GM12864 (cell line): ENCODE measurements around the gene PVALEF.

Experiments used
- DNase-seq: peaks from one replicate; pipeline ENCODE4 v3.0.0-alpha.2; 2011; ENCODE audit warnings: low read depth
- H3K4me3 ChIP-seq: 2 replicates; pipeline ENCODE4 v1.5.1; 2011; ENCODE audit warnings: mild to moderate bottlenecking, low read depth, low read length, control low read depth
- TF ChIP-seq, protein P1 (sequence below): IDR thresholded peaks from 2 replicates; pipeline ENCODE4 v1.5.1; 2011; ENCODE audit warnings: low read depth, mild to moderate bottlenecking, moderate library complexity, low read length, control low read depth, inconsistent platforms; ENCODE audit errors: missing control alignments

The PVALEF gene

DNA sequence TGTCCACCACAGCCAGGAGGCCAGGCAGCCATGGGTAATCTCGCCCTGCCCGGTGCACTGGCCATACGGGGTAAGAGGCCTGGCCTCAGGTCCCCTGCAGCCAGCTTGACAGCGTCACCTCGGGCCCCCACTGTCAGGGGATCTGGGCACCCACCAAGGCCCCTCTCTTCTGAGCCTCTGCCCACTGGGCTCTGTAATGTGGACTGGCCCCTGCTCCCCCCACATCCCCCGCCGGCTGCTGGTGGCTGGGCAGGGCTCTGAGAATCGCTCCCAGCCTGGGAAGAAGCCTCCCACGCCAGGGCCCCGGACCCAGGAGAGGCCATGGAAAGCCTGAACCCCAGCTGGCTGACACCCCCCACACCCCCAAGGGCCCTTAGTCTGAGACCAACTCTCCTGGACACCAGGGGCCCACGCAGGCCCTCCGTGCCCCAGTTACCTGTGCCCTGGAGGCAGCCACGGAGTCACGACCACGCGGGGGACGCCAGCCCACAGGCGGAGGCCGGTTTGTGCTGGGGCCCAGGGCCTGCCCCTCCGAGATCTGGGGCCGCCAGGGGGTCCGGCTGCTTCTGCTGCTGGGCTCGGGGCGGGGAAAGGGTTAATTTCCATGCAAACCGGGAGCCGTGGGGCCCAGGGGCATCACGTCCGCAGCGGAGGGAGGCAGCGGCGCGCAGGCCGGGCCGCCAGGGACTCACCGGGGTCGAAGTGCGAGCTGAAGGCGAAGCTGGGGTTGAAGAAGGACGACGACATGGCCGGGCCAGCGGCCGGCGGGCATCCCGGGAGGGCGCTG lies at the start of gene PVALEF:
PVALEF (plus strand) TSS at position 262 of the 787 bp plus-strand sequence. CDS start 15,720 bp downstream, outside the sequence.
- no peak within 1 kb of the TSS for H3K4me3 ChIP-seq
- TF ChIP-seq, protein P1, sequence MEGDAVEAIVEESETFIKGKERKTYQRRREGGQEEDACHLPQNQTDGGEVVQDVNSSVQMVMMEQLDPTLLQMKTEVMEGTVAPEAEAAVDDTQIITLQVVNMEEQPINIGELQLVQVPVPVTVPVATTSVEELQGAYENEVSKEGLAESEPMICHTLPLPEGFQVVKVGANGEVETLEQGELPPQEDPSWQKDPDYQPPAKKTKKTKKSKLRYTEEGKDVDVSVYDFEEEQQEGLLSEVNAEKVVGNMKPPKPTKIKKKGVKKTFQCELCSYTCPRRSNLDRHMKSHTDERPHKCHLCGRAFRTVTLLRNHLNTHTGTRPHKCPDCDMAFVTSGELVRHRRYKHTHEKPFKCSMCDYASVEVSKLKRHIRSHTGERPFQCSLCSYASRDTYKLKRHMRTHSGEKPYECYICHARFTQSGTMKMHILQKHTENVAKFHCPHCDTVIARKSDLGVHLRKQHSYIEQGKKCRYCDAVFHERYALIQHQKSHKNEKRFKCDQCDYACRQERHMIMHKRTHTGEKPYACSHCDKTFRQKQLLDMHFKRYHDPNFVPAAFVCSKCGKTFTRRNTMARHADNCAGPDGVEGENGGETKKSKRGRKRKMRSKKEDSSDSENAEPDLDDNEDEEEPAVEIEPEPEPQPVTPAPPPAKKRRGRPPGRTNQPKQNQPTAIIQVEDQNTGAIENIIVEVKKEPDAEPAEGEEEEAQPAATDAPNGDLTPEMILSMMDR = no peak
- no peak for DNase-seq

- H3K4me3 ChIP-seq = no peak overlapping the region
- TF ChIP-seq, protein P1 = no peak
- DNase-seq = no peak
Measured at GRCh38 chr17:81115749-81116464, 49.4 kb upstream of the PVALEF start.

DNA sequence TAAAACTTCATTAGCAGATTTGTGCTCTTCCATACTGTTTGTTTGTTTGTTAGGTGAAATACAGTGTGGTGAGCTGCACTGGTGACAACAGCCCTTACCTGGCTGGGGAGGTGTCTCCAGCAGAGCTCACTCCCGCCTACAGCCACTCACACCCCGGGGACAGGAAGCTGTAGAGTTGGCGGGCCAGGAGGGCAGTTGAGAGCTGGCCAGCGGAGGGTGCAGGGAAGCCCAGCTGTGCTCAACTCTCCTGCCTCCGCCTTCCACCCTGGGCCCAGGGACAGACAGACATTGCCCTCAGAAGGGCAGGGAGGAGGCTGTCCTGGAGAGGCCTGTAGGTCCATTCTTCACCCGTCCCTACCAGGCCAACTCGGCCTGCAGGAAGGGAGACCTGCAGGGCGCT lies 48.6 kb upstream of the PVALEF start:
- no peak for DNase-seq
- H3K4me3 ChIP-seq = no peak overlapping the region
- TF ChIP-seq, protein P1 = no peak

DNA sequence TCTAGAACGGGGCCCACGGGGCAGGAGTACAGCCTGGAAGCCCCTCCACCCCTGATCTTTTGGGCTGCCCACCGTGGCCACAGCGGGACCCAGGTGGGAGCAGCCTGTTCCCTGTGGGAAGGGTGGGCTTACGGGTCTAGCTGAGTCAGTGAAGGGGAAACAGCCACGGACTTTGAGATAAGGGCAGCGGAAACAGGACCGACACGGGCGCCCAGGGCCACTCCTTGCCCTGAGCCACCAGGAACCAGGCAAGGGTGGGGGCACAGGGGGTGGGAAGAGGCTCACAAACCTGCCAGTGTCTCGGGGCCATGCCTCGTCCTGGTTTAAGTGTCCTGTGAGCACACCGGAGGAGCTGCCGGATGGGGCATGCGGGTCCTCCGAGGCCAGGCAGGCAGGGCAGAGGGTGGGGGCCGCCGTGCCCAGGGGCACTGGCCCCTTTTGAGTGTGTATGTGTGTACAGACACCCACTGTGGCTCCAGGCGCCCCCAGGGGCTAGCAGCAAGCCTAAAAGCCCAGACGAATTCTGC lies 47.6 kb upstream of the PVALEF start:
- no peak for DNase-seq
- no peak overlapping the region for H3K4me3 ChIP-seq
- TF ChIP-seq, protein P1 = no peak

DNA sequence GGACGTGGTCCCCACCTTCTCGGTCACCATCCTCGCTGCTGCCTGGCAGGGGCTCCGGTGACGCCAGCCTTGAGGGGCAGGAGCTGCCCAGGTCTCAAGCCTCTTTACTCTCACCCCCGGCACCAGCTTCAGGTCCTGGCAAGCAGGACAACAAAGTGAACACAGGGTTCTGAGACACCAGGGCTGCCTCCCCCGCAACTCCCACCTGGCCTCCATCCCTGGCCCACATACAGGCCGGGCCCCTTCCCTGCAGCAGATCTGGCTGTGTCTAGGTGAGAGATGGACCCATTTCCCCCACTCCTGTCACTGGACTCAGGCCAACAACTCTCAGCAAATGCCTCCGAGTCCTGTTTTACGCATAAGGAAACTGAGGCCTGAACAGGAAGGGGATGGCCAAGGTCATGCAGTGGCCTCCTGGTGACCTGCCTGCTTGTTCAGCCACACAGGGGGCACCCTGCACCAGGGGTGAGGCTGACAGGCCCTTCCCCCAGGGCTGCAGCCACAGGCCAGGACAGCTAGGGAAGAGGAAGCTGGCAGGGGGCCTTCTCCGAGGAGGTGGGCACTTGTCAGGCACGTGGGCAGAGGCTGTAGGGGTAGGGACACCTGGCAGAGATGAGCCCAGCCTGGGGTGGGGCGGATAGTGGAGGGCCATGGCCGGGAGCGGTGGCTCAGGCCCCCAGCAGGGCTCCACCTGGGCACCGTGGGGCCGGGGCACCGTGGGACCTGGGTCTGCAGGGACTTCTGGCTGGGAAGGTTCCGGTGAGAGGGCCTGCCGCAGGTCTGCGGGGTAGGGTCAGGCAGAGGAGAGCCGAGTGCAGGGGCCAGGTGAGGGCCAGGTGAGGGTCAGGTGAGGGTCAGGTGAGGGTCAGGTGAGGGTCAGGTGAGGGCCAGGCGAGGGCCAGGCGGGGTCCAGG lies 46.7 kb upstream of the PVALEF start:
- peak overlapping the region; percentile 28 for H3K4me3 ChIP-seq
- TF ChIP-seq, protein P1 = no peak
- DNase-seq = no peak
